HEK293 (cell line): Measurements from ENCODE around the gene ADD2.

Experiments used
- CTCF ChIP-seq: fragments of 450-650 bp; formaldehyde crosslinking; IDR thresholded peaks from 2 replicates; pipeline ENCODE4 v1.5.1; 2016; ENCODE audit warnings: missing biosample characterization, missing genetic modification characterization
- PBX3 ChIP-seq: sonication (generic); formaldehyde crosslinking; IDR thresholded peaks from 2 replicates; pipeline ENCODE4 v1.8.1; 2022; ENCODE audit warnings: mild to moderate bottlenecking, moderate library complexity, missing genetic modification reagents
- PRDM1 ChIP-seq: fragments of 450-650 bp; formaldehyde crosslinking; IDR thresholded peaks from 2 replicates; pipeline ENCODE4; 2016; ENCODE audit warnings: missing biosample characterization, missing genetic modification characterization
- SP3 ChIP-seq: fragments of 450-650 bp; formaldehyde crosslinking; IDR thresholded peaks from 2 replicates; pipeline ENCODE4 v1.5.1; 2016; ENCODE audit warnings: missing biosample characterization, missing genetic modification characterization
- ZBTB21 ChIP-seq: fragments of 450-650 bp; formaldehyde crosslinking; IDR thresholded peaks from 2 replicates; pipeline ENCODE4 v1.5.1; 2017; ENCODE audit warnings: missing biosample characterization, missing genetic modification characterization
- ZFP37 ChIP-seq: fragments of 450-650 bp; formaldehyde crosslinking; IDR thresholded peaks from 2 replicates; pipeline ENCODE4 v1.5.1; 2016; ENCODE audit warnings: missing biosample characterization, missing genetic modification characterization
- ZNF202 ChIP-seq: fragments of 450-650 bp; formaldehyde crosslinking; IDR thresholded peaks from 2 replicates; pipeline ENCODE4 v1.5.1; 2016; ENCODE audit warnings: missing biosample characterization, missing genetic modification characterization, borderline replicate concordance
- ZNF488 ChIP-seq: fragments of 450-650 bp; formaldehyde crosslinking; IDR thresholded peaks from 2 replicates; pipeline ENCODE4 v1.5.1; 2016; ENCODE audit warnings: missing biosample characterization, missing genetic modification characterization
- ZNF585B ChIP-seq: fragments of 450-650 bp; formaldehyde crosslinking; IDR thresholded peaks from 2 replicates; pipeline ENCODE4 v1.5.1; 2016; ENCODE audit warnings: missing biosample characterization, missing genetic modification characterization
- ZNF660 ChIP-seq: fragments of 450-650 bp; IDR thresholded peaks from 2 replicates; pipeline ENCODE4 v1.5.1; 2018; ENCODE audit warnings: missing biosample characterization, mild to moderate bottlenecking, missing genetic modification characterization
- ZNF76 ChIP-seq: fragments of 450-650 bp; formaldehyde crosslinking; IDR thresholded peaks from 2 replicates; pipeline ENCODE4; 2016; ENCODE audit warnings: low read depth, missing biosample characterization, missing genetic modification characterization, borderline replicate concordance

GRCh38 chr2:70752396-70752795 lies 15.6 kb downstream of the ADD2 start:
- TF ChIP-seq ZNF660 (tag by site-specific recombination) (no peak), CTCF (tag by site-specific recombination) (no peak), ZNF202 (tag by site-specific recombination) (no peak), ZFP37 (tag by site-specific recombination) (no peak), ZNF585B (tag by site-specific recombination) (no peak), PBX3 (CRISPR knock-in tag) (no peak), PRDM1 (no peak), ZNF76 (tag by site-specific recombination) (no peak), ZBTB21 (tag by site-specific recombination) (no peak), SP3 (no peak), ZNF488 (tag by site-specific recombination) (no peak)
